Activated CD4-positive, alpha-beta T cell treated with anti-CD3 and anti-CD28 coated beads for 24 hours (primary cell): ENCODE data around the gene POLR3G.
A peak's percentile ranks its signal among the peaks of the same experiment; 100 is the strongest.

Experiments
- DNase-seq, 2 donors: peaks; one replicate each; pipeline ENCODE4 v3.0.0-alpha.2; 2020; ENCODE audit warnings: low read depth in 2 of 2

Gene POLR3G

DNA sequence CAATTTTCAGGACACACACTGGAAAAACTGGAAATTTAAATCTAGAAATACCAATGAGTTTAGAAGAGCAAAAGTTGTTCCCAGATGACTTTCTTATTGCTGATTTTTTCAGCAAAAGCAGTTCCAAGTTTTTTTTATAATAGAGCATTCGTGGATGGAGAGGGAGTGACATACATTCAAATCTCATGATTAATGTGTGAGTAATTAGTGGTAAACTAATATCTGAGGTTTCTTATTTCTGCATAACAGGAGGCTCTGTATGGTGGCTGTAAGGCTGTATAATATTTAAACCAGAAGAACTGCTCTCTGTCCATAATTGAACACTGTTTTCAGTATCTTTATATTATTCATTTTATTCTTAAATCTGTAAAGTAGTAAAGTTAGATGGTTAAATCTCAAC lies 28.9 kb downstream of the POLR3G start:
- DNase-seq, result no peak

DNA sequence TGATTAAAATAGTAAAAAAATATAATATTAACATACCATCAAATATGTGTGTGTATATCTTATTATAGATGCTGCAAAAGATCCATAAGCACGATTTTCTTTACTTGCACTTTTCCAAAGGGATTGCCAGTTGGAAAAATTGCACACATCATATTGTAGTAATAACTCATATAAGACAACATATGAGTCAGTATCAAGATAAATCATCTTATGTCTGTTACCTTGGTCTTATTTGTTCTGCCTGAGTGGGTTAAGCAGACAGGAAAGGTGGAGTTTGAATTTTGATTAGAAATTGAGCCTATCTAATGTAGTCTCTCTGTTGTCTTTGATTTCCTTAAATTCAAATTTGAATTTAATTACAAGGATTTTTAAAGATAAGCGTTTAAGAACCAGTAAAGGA lies 30.1 kb downstream of the POLR3G start:
- DNase-seq, result no peak

DNA sequence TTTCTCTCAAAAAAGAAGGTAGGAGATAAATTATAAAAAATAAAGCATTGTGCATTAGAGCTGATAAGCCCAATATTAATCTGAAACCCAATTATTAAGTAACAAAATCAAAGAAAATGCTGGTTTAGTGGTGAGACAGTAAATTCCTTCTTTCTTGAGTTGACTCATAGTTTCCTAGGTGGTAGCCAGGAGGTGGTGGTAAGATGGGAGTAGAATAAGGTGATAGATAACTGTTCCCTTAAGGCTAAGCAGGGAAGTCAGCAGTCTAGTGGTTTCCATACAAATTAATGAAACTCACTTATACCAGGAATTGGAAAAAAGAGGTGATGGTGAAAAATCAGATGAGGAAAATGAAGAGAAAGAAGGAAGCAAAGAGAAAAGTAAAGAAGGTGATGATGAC lies 31.6 kb downstream of the POLR3G start:
- DNase-seq, result no peak

DNA sequence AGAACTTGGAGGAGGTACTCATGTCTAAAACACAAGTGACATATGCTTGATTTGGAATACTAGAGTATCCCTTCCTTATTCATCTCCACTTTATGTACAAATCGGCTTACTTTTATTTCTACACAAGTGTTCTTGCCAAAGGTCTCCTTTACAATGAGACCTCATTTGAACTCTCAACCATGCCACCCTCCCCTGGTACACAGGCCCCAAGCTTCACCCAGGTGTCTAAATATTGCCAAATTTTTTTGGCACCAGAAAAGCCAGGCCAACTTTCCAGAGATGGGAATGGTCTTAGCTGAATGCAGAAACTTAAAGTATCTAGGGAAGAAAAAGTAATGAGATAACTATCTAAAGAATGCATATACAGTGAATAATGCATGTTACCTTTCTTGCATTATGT lies 35.8 kb downstream of the POLR3G start:
- no peak for DNase-seq

DNA sequence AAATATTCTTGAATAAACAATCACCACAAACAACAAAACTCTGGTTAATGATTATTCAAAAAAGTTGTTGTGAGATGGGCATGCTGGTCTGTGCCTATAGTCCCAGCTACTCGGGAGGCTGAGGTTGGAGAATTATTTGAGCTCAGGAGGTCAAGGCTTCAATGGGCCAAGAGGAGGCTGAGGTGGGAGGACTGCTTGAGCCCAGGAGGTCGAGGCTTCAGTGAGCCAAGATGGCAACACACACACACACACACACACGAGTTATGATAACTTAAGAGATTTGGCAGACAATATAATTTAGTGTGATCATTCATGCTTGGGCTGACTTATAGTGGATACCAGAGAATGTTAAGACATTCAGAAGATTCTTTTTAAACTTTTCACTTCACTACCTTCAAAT lies 39.9 kb downstream of the POLR3G start:
- DNase-seq, result no peak

DNA sequence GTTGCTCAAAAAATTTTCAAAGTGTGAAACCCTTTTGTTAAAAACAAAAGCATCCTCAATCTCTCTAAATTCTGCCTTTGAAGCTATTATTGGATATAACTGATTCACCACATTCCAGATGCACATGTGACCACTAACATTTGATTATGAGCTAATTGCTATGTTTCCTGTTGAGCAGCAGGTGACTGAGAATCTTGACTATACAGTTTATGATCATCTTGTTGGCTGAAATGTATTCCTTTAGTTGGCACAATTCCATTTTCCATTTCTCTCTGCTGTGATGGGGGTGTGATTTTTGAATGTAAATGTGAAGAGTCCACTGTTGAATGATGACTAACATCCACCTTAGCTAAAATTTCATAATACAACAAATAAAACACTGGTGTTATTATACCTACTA lies 44.0 kb downstream of the POLR3G start:
- DNase-seq, result no peak

DNA sequence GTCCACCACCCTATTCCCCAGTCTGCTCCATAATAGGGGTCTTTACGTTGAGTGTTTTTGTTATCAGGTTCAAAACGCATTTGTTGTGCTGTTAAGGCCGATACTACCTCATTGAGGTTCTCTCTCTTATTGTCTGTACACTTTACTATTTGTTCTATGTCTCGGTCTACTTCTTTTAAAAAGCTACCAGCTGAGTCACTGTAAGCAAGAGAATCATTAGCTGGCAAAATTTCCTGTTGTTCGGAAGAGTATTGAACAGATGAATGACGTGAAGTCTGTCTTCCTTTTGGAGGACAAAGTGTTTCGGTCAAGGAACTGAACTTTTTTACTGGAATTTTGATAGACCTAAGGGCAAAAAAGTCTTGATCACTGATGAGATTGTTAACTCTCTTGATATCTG lies 44.4 kb downstream of the POLR3G start:
- no peak for DNase-seq

DNA sequence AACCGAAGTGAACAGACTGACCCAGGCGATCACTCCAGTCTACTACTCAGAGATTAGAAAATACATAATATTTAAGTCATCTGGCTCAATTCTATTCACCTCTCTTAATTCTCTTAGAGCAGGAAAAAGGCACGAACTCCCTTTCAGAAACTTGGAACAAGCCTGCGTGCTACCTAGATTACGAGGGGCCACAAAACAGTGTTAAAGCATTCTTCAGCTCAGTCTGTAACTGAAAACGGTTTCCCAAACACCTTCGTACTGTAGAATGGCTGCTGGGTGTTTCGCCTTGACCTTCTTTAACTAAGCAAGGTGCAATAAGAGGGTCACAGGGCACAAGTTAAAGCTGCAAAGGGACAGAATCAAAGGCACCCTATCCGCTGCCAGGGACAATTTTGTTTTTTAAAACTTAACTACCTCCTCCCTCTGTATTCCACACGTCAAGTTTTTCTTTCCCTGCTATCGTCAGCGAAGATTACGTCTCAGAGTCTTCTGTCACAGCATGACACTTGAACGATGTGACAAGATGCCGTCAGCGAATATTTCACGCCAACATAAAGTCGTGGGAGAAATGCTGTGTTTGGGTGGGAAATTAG lies 54.0 kb downstream of the POLR3G start:
- DNase-seq, result no peak

DNA sequence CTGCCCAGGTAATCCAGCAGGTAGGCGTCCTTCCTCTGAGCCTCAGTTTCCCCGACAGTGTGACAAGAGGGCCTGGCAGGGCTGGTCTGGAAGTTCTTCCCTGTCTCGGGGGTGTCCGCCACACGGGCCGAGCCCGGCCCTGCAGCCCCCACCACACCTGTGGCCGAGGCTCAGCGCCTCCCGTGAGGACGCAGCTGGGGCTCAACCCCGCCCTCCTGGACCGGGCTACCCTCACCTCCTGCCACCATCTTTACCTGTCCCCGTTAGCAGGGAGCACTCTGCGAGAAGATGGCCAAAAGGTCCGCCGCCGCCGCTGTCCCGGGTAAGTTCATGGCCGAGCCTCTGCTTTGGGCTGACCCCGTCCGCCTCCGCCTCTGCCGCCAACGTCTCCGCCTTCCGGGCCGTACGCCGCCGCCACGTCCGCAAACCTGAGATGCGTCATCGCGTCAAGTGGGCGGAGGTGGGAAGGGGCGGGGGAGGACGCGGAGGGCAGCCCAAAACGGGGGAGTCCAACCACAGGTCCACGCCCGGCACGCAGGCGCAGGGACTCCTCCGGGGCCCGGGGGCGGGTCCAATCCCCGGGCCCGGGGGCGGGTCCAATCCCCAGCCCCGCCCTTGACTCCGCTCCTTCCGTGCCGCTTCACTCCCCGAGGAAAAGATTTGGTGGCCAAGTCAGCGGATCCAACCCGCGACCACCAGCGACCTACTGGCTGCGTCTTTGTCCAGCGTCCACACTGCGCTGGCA lies 54.7 kb downstream of the POLR3G start, which contains the start of gene LYSMD3:
LYSMD3 (minus strand) TSS at position 391 of the 745 bp plus-strand sequence. CDS start 4,295 bp downstream, outside the sequence.
- DNase-seq, result peak; percentile 90 to 91

DNA sequence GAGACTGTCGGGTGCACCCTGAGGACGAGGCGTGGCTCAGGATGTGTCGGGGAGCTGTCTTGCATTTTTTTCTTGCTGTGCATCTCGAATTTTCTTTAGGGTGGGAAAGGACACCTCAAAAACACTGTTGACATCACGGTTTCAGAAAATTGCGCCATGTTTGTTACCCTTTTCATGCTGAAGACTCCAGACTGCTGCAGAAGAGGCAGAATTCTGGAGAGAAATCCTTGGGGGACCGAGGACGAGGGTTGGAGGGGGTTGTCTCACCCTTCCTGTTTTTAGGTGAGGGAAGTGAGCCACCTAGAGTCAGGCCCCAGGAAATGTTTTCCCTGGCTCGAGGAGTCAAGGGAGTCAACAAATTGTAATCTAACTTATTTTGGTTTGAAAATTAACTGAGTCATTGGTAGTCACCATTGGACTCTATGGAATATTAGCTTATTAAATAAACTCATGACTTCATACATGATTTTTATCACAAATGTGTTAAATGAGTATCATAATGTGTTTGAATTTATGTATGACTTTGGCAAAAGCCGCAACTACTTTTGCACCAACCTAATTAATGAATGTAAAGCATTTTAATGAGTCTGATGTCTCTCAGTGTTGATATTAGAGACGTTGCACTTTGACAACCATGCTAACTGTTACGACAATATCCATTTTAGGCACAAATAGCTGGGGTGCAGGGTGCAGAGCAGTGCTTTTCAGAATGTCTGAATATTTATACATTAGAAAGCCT lies 55.4 kb downstream of the POLR3G start:
- DNase-seq, result peak; percentile 30 to 43

DNA sequence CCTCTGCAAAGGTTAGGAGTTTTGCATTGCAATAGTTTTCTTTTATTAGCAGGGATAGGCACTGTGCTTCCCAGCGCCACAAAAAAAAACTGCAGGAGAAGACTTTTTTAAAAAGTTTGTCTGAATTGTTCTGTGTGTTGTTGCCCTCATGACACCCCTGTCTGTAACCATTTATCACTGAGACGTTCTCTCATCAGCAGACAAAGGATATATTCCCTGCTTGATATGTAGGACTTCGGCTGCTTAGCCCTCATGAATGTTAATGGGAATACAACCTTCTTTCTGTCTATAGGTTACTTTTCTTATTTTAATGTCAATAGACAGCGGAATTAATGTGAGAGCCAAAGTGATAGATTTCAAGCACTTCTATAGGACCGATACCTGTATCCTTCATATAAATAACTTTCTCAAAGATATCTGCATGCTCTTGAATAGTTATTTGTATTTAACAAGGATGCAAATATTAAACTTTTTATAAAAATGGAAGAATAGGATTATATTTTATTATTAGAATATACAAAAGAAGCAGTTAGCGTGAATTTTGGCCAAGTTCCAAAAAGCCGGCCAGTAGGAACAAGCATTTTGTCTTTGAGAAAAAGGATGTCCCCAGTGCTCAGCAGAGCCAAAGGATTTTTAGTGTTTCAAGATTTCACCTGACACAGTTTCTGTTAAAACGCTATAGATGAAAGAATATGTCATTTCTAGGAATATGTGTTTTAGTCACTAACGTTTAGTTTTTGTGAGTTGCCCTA lies 56.2 kb downstream of the POLR3G start:
- DNase-seq, result no peak

DNA sequence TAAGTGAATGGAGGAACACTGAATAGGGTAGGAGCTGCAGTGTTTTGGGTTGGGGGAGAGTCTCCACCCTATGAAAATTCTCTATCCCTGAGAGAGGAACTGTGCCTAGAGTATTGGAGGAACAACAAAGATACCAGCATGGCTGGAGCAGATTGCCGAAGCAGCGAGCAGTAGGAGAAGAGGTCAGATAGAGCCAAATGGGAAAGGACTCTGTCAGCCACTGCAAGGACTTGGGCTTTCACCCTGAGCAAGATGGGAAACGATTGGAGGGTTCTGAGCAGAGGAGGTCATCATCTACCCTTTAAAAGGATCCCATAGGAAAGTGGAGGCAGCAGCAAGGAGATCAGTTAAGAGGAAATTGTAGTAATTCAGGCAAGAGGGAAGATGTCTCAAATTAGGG lies 59.1 kb downstream of the POLR3G start:
- DNase-seq, result no peak

DNA sequence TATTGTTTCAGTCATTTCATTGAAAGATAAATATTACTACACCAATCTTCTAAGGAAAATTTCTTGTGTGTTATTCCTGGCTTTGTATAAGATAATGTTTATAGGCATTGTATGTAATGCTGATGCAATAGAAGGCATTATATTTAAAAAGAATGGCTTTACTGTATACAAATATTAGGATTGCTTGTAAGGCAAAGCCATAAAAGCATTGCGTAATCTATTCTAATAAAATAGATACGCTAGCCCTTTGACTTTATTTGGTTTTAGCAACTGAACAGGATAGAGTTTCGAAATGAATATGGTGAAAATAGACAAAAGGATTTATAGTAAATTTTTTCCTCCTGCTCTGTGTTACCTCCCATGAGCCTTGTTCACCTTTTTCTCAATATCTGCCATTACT lies 60.3 kb downstream of the POLR3G start:
- no peak for DNase-seq

DNA sequence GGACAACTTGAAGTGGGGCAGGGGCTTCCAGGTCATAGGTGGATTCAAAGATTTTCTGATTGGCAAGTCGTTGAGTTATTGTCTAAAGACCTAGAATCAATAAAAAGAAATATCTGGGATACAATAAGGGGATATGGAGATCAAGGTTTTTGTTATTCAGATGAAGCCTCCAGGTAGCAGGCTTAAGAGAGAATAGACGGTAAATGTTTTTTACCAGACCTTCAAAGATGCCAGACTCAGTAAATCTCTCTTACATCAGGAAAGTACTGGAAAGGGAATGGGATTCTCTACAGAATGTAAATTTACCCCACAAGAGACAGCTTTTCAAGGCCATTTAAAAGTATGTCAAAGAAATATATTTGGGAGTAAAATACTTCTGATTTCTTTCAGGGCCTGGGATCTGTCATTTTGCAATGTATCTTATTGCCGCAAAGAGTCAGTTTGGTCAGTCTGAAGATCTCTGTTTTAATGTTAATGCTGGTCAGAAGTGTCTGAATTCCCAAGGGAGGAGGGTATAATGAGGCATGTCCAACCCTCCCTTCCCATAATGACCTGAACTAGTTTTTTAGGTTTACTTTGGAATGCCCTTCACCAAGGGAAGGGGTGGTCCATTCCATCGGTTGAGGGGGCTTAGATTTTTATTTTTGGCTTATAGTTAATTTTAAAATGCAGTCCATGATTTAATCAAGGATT lies 68.3 kb downstream of the POLR3G start:
- DNase-seq, result no peak

DNA sequence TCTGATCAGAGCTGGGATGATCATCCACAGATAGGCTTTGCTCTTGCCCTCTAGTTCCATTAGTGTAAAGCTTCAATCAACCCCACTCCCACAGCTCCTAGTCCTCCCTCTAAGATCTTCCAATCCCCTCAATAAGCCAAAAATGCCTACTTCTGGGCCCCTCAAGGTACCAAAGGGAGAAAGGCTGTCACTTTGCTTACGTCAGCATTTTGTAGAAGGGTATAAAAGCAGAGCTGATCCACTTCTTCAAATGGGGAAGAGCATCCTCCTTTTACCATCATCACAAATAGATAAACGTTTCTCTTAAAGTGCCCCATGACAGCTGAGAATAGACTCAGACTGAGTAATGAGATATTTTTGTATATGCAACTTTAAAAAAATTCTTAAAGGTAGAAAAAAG lies 70.8 kb downstream of the POLR3G start:
- DNase-seq, result no peak

DNA sequence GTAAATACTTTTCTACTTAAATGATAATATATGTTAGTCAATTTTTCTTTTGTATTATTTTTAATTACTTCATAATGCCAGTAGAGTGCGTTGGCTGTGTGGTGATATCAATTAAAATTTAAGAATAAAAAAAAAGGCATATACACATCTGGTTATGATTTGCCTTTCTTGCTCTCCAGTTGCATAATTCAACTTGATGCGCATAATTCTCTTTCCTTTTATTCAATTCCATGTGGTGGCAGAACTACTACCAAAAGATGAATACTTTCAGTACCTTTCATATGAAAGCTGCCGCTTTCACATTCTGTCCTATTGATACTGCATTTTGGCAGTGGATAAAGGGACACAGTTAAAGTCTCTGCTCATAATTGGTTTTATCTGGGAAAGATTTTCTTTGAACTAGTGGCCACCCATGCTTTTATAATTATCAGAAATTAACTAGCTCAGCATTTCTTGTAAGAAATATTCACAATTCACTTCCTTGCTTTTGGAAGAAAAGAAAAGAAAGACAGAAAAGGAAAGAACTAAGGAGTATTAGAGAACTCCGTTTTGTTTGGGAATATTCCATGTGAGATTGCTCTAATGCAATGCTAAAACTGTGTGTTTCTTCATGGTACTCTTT lies 71.7 kb downstream of the POLR3G start:
- no peak for DNase-seq

DNA sequence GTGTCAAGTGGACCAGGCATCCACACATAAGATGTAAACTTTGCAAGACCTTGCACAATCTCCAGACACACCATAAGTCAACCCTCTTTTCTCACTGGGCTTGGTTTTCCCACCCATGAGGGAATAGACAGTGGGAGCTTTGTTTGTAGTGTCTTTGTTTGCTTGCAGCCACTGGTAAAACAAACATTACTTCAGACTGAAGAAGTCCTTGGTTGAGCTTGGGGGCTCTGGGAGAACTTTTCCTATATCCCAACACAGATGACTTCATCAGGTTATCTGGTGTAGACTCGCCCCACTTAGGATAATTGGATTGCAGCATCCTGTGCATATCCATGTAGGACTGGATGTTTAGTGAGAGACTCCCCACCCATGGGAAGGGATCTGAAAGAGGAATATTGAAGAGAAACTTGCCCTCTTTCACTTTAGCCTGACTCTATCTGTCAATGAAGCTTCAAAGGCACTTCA lies 72.4 kb downstream of the POLR3G start:
- DNase-seq, result no peak

DNA sequence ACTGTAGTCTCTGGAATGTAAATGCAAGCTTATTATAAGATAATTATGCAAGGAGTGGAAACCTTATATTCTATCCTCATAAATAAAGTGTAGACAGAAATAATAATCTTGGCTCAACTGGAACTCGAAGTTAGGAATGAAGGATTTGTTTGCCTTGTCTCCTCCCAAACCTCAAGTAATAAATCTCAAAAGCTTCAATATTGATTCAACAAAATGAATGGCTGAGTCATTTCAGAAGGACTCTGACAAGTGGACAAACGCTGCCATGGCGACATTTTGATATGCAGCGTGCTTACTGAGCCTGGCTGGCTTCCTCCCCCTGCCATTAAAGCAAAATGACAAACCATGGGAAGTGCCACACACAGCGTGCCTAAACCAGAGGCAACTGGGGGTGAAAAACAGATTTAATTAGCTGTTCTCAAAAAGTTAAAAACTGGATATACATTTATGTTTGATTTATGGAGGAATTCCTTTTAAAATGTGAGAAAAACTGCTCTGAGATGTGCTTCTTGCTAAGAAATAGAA lies 73.5 kb downstream of the POLR3G start:
- no peak for DNase-seq

DNA sequence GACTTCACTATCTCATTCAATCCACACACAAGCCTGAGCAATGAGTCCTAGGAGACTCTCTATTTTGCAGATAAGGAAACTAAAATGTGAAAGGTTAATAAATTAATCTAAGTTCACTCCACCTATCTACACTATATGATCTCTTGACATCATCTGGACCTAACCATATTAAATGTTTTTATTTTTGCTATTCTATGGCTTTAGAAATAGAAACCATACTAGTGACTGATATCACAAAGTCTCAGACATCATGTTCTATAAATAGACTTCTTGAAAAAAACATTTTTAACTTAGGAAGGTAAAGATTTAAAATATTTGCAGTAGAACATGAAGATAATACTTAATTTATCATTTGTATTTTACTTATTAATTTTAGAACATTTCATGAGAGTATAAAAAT lies 74.6 kb downstream of the POLR3G start:
- DNase-seq, result no peak

DNA sequence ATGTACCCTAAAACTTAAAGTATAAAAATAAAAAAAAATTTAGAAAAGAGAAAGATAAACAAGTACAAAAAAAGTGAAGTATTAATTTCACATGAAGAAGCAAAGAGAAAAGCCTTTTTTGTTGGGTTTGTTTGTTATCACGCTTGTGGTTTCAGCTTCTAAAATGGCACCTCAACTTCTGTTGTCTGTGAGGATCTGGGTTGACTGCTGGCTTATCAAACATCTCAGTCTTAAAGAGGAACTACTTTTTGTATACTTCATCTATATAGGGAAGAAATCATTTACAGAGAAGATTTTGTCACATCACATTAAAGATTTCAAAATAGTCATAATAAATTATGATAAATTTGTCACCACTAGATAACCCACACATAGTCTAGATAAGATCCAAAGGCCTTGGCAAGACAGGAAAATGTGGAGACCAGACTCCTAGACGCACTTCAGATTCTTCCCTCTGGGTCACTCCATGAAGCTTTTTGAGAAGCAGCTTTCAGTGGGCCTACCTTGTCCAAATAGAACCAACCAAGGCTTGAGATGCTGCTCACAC lies 75.1 kb downstream of the POLR3G start:
- no peak for DNase-seq

DNA sequence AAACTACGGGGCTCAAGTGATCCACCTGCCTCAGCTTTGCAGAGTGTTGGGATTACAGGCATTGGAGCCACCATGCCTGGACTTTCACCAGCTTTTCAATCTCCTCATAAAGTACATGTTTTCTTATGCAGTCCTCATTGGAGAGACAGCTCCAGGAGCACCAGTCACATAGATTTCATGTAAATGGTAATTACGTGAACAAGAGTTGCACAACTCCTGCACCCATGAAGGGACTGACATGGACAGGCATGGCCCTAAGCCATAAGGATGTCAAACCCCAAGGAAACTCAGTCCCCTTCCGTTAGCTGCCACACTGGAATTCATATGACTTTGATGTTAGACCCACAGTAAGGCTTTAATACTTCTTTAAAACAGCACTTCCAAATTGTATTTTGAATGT lies 76.3 kb downstream of the POLR3G start:
- DNase-seq, result no peak
